ENCODE results near the gene ARAP1. TPM values are rescaled to one million over a fixed set of nuclear protein-coding genes. Genes with fewer than 3 reads are reported as not detected.
A peak's percentile ranks its signal among the peaks of the same experiment; 100 is the strongest.

Gene ARAP1
- total and polyA plus RNA-seq, 2 experiments from 2014 or later = 41.5 to 200 TPM

DNA sequence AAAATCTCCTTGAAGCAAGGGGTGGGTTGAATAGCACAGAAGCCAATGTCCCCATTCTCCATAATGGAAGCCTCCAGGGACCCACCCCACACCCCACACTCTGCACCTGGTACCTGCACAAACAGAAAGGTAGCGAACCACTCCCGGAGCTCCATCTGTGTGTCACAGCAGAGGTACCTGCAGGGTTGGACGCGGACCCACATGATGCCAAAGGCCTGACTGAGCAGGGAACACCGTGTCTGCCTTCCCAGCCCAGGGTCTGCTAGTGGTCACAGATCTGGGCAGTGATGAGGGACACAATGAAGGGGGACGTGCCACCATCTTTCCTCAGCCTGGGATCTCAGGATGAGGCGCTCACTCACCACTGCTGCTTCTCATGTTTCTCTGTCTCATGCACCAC lies 64.9 kb downstream of the ARAP1 start:
- no peak for DNase-seq (ENCODE audit: low read depth in 1 of 2, low spot score in 1 of 2)
- Histone ChIP-seq H3K27me3 (no peaks in the 10 kb centered on the region), H3K4me1 (ENCODE audit: low read depth) (no peaks in the 10 kb centered on the region), H3K4me3 (no peak overlapping the region), H3K27ac (no peak overlapping the region), H3K9me3 (ENCODE audit: low read depth) (no peaks in the 10 kb centered on the region), H3K36me3 (peaks cover 16% of the 10 kb centered on the region)
- TF ChIP-seq, protein P1, sequence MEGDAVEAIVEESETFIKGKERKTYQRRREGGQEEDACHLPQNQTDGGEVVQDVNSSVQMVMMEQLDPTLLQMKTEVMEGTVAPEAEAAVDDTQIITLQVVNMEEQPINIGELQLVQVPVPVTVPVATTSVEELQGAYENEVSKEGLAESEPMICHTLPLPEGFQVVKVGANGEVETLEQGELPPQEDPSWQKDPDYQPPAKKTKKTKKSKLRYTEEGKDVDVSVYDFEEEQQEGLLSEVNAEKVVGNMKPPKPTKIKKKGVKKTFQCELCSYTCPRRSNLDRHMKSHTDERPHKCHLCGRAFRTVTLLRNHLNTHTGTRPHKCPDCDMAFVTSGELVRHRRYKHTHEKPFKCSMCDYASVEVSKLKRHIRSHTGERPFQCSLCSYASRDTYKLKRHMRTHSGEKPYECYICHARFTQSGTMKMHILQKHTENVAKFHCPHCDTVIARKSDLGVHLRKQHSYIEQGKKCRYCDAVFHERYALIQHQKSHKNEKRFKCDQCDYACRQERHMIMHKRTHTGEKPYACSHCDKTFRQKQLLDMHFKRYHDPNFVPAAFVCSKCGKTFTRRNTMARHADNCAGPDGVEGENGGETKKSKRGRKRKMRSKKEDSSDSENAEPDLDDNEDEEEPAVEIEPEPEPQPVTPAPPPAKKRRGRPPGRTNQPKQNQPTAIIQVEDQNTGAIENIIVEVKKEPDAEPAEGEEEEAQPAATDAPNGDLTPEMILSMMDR (IDR thresholded peaks at IDR 0.05; ENCODE audit: low read depth, low read length) = no peak

DNA sequence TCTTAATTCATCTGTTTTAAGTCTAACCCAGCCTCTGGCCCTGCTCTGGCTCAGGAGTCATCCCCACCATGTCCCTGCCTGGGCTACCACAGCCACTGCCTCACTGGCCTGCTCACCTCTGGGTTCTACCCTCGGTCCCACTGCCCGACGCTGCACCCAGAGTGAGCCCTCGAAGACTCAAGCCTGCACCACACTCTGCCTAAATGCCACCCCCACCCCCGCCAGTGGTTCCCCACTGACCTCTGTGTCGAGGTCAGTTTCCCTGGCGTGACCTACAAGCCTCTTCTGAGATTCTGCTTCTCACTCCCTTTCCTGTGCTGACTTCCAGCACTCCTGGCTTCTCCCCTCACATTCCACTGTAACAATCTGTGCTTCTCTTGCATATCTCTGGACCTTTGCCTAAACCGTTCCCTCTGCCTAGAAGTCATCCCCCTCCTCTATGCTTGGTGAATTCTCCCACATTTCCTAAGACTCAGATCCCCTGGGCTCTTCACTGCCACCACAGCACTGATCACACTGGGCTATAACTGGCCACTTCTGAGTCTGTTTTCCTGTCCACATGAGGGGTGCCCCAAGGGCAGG lies 65.5 kb downstream of the ARAP1 start:
- TF ChIP-seq, protein P1 (IDR thresholded peaks at IDR 0.05; ENCODE audit: low read depth, low read length) = no peak
- no peaks in the 10 kb centered on the region for H3K4me1 ChIP-seq (ENCODE audit: low read depth)
- no peaks in the 10 kb centered on the region for H3K27me3 ChIP-seq
- no peak overlapping the region for H3K27ac ChIP-seq
- H3K4me3 ChIP-seq = no peak overlapping the region
- peaks cover 16% of the 10 kb centered on the region for H3K36me3 ChIP-seq
- DNase-seq (ENCODE audit: low read depth in 1 of 2, low spot score in 1 of 2) = peak in 1 of 2 donors; percentile 77
- no peaks in the 10 kb centered on the region for H3K9me3 ChIP-seq (ENCODE audit: low read depth)

DNA sequence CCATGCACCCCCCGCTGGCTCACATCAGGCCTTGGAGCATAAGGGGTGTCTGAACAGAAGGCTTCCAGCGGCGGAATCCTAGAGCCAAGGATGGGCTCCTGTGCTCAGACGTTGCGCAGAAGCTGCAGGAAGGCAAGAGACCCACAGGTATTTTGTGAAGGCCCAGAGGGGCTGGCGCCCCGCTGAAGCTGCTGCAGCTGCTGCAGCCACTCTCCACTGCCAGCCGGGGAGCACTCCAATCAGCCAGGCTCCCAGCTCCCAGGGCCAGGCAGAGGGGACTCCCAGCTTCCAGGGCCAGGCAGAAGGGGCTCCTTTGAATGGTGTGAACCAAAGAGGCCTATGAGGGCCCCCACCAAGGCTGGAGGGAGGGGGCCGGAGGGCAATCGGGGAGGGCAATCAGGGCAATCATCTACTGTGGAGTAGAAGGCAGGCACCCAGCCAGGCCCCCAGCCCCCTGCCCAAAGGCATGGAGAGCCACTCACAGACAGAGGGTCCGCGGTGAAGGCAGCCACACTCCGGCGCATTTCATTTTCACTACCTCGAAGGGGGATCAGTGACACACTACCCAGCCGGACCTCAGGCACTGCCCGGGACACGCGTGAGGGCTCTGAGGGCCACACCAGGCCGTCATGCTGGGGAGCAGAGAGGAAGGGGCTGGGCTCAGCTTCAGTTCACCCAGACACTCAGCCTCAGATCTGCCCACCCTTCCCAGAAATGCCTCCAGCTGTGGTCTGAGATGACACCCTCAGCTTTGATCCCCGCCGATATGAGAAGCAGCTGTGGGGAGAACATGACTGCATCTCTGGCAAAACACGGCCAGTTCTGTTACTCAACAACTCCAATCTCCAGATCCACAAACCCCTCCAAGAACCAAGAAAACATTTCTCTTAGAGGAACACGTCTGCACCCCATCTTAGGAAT lies 66.4 kb downstream of the ARAP1 start:
- H3K9me3 ChIP-seq (ENCODE audit: low read depth) = no peaks in the 10 kb centered on the region
- no peak overlapping the region for H3K4me3 ChIP-seq
- DNase-seq (ENCODE audit: low read depth in 1 of 2, low spot score in 1 of 2) = peak in 1 of 2 donors; percentile 77
- H3K27ac ChIP-seq = no peak overlapping the region
- H3K36me3 ChIP-seq = peaks cover 15% of the 10 kb centered on the region
- no peaks in the 10 kb centered on the region for H3K4me1 ChIP-seq (ENCODE audit: low read depth)
- H3K27me3 ChIP-seq = no peaks in the 10 kb centered on the region
- TF ChIP-seq, protein P1 (IDR thresholded peaks at IDR 0.05; ENCODE audit: low read depth, low read length) = no peak

DNA sequence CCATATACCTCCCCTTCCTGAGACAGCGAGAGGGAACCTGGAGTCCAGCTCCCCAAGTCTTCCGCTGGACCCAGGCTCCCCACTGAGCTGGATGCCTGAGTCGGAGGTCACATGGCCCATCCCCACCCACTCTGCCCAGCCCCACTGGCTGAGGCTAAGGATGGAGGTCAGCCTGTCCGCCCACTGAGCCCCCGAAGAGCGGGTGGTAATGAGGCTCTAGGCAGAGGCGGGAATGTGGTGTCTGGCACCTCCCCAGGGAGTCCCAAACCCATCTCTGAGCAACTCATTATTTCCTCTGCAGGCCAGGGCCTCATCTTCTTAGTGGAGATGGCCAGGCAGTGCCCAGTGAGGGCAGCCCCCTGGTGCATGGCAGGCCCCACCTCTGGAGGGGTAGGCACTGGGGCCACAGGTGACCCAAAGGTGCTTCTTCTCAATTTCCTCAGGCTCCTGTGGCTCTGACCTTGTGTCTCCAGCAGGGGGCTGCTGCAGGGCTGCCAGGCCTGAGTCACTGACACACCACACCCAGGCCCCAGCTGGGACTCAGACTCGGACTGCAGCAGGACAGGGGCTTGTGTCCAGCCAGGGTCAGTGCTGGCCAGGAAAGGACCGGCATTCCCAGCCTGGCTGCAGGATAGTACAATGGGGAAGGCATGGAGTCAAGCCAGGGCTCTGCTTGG lies 67.8 kb downstream of the ARAP1 start:
- Histone ChIP-seq H3K36me3 (peaks cover 10% of the 10 kb centered on the region), H3K27me3 (no peaks in the 10 kb centered on the region), H3K9me3 (ENCODE audit: low read depth) (no peaks in the 10 kb centered on the region), H3K4me1 (ENCODE audit: low read depth) (no peaks in the 10 kb centered on the region), H3K27ac (no peak overlapping the region), H3K4me3 (no peak overlapping the region)
- peak; percentile 50 to 76 for DNase-seq (ENCODE audit: low read depth in 1 of 2, low spot score in 1 of 2)
- TF ChIP-seq, protein P1 (IDR thresholded peaks at IDR 0.05; ENCODE audit: low read depth, low read length) = peak; percentile 60

DNA sequence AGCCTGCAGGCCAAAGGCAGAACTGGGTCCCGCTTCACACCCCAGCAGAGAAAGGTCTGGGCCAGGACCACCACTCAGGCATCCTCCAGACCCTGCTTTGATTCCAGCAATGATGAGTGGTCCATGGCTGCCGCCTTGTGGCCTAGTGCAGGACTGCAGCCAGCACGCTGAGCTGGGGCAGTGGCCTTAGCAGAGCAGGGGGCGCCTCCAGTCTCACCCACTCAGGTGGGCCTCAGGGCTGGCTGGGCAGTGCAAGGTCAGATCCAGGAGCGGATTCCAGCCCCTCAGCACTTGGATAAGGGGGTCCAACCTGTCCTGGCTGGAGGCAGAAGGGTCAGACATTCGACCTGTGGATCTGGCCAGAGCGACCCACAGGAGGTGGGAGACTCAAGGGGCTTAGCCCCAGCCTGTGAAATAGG lies 68.4 kb downstream of the ARAP1 start:
- Histone ChIP-seq H3K27me3 (no peaks in the 10 kb centered on the region), H3K4me3 (no peak overlapping the region), H3K27ac (no peak overlapping the region), H3K9me3 (ENCODE audit: low read depth) (no peaks in the 10 kb centered on the region), H3K4me1 (ENCODE audit: low read depth) (no peaks in the 10 kb centered on the region), H3K36me3 (peaks cover 7% of the 10 kb centered on the region)
- DNase-seq (ENCODE audit: low read depth in 1 of 2, low spot score in 1 of 2) = peak; percentile 42 to 76
- TF ChIP-seq, protein P1 (IDR thresholded peaks at IDR 0.05; ENCODE audit: low read depth, low read length) = peak; percentile 95
